Activated B cell treated with CpG ODN at 0.5 μM for 24 hours (primary cell): ENCODE measurements around the gene NSF. TPM values are rescaled to one million over a fixed set of nuclear protein-coding genes. Genes with fewer than 3 reads are reported as not detected.
"Not testable (repeated sequence)": the region's sequence is repeated elsewhere in the genome, so short reads cannot be mapped to it uniquely, and the experiment has no call there.

Experiments
- ATAC-seq: fragments of 200-7000 bp; cut with Tn5 transposase; one replicate; pipeline ENCODE4 v1.10.0; 2021; ENCODE audit warnings: low read depth, mild to moderate bottlenecking, moderate library complexity
- CTCF ChIA-PET: fragments of 350-600 bp; sonication (Branson Sonifier 250); formaldehyde crosslinking; loops from one replicate; lab custom pipeline; 2021; ENCODE audit warnings: antibody characterized with exemption; lab: Charles Lee
- POLR2A ChIA-PET: fragments of 350-600 bp; sonication (Branson Sonifier 250); formaldehyde crosslinking; loops from one replicate; lab custom pipeline; 2021; ENCODE audit warnings: antibody characterized with exemption; lab: Charles Lee
- DNase-seq: peaks from one replicate; pipeline ENCODE4 v3.0.0; 2022
- H3K27ac Mint-ChIP-seq: one replicate; pipeline ENCODE4 v1.8.0; 2020; ENCODE audit warnings: mixed read lengths
- H3K27me3 Mint-ChIP-seq: one replicate; pipeline ENCODE4 v1.8.0; 2021; ENCODE audit warnings: mixed read lengths
- H3K36me3 Mint-ChIP-seq: one replicate; pipeline ENCODE4 v1.8.0; 2021; ENCODE audit warnings: low read depth, mixed read lengths
- H3K4me1 Mint-ChIP-seq: one replicate; pipeline ENCODE4 v1.8.0; 2021; ENCODE audit warnings: mixed read lengths
- H3K4me3 Mint-ChIP-seq: one replicate; pipeline ENCODE4 v1.8.0; 2020; ENCODE audit warnings: mild to moderate bottlenecking, mixed read lengths
- H3K9me3 Mint-ChIP-seq: one replicate; pipeline ENCODE4 v1.8.0; 2020; ENCODE audit warnings: mixed read lengths
- intact Hi-C: fragments of 100-400 bp; cut with micrococcal nuclease; formaldehyde crosslinking; loops from one replicate; pipeline ENCODE4 v1.15.1; 2024
- total RNA-seq: library from RNA; stranded (reverse); gene quantifications from 2 replicates; pipeline ENCODE4 v1.2.3, GENCODE V29; 2022
- TF ChIP-seq, protein P1 (sequence below): fragments of 200-600 bp; IDR thresholded peaks from one replicate; pipeline ENCODE4 v1.8.0; 2022; ENCODE audit warnings: antibody characterized with exemption, mild to moderate bottlenecking

Gene NSF
- total RNA-seq, 1 donor from 2014 or later, result 117 TPM

DNA sequence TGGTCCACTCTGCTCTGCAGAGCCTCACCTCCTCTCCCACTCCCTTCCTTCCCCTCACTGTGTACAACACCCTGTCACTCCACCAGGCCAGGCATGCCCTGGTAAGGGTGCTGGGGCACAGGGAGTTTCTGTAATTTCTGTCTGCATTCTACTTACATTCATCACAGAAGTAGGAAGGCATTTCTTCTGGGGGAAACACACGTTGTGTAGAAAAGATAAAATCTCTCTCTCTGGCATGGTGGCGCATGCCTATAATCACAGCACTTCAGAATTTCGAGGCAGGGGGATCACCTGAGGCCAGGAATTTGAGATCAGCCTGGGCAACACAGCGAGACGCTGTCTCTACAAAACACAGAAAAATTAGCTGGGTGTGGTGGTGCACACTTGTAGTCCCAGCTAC, 201.1 kb downstream of the NSF start:
- Mint-ChIP-seq H3K4me1 (no peaks in the 10 kb centered on the region), H3K27me3 (peaks cover 37% of the 10 kb centered on the region), H3K9me3 (no peaks in the 10 kb centered on the region), H3K4me3 (no peak overlapping the region), H3K27ac (no peak overlapping the region), H3K36me3 (no peaks in the 10 kb centered on the region)
- ChIA-PET CTCF (no interaction called here), POLR2A (interaction anchor here (0.6 kb wide), 1 partner anchor 189 kb away, joined by 4 read pairs; no protein-coding TSS in a partner anchor)
- intact Hi-C loops, result no loop called here
- TF ChIP-seq, protein P1, sequence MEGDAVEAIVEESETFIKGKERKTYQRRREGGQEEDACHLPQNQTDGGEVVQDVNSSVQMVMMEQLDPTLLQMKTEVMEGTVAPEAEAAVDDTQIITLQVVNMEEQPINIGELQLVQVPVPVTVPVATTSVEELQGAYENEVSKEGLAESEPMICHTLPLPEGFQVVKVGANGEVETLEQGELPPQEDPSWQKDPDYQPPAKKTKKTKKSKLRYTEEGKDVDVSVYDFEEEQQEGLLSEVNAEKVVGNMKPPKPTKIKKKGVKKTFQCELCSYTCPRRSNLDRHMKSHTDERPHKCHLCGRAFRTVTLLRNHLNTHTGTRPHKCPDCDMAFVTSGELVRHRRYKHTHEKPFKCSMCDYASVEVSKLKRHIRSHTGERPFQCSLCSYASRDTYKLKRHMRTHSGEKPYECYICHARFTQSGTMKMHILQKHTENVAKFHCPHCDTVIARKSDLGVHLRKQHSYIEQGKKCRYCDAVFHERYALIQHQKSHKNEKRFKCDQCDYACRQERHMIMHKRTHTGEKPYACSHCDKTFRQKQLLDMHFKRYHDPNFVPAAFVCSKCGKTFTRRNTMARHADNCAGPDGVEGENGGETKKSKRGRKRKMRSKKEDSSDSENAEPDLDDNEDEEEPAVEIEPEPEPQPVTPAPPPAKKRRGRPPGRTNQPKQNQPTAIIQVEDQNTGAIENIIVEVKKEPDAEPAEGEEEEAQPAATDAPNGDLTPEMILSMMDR, result no peak
- no peak for ATAC-seq
- DNase-seq, result no peak

DNA sequence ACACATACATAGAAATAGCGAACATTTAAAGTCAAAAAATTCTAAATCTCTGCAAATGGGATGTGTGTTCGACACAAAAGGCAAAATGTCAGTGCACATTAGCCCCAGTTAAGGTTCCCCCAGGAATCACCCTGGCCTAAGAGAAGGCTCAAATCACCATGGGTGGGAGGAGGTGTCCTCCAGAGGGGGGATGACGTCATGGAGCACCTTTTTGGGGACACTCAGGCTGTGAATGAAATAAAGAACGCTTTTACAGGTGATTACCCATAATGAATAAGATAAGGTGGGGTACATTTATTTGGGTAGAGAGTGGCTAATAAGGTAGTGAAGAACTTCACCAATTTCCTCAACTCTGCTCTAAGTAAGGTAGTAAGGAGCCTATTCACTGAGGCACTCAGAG, 201.6 kb downstream of the NSF start:
- TF ChIP-seq, protein P1, result no peak
- Mint-ChIP-seq H3K27ac (no peak overlapping the region), H3K4me1 (no peaks in the 10 kb centered on the region), H3K36me3 (no peaks in the 10 kb centered on the region), H3K27me3 (peaks cover 38% of the 10 kb centered on the region), H3K4me3 (no peak overlapping the region), H3K9me3 (no peaks in the 10 kb centered on the region)
- POLR2A ChIA-PET, result no interaction called here
- CTCF ChIA-PET, result no interaction called here
- ATAC-seq (no peak), DNase-seq (no peak)
- intact Hi-C loops, result no loop called here

DNA sequence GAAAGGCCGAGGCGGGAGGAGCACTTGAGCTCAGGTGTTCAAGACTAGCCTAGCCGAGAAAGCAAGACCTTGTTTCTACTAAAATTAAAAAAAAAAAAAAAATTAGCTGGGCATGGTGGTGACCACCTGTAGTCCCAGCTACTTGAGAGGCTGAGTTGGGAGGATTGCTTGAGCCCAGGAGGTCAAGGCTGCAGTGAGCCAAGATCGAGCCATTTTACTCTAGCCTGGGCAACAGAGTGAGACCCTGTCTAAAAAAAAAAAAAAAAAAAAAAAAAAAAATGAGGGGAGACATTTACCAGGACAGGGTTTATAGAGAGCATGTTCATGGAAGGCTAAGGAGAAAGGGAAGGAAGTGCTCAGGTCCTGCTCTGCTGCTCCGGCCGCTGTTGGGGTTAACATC, 202.6 kb downstream of the NSF start:
- H3K36me3 Mint-ChIP-seq, H3K4me3 Mint-ChIP-seq, DNase-seq, H3K27ac Mint-ChIP-seq, H3K9me3 Mint-ChIP-seq, CTCF ChIA-PET, ATAC-seq, intact Hi-C loops, POLR2A ChIA-PET, H3K4me1 Mint-ChIP-seq: not testable (repeated sequence)
- peaks cover 39% of the 10 kb centered on the region for H3K27me3 Mint-ChIP-seq

DNA sequence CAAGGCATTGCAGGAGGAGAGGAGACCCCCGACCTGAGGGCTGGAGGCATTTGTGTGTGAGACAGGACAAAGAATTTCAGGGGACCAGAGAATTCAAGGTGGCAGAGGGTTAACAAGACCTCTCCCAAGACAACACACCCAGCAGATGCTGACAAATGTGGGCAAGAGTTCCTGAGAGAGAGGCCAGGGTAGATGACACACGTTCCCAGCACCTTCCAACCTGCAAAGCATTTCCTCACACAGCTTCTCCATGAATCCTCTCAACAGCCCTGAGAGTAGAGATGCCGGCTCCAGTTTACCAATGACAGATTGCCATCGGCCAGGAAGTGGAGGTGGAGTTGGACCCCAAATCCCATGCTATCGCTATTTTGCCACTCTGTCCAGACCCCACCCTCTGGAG, 203.1 kb downstream of the NSF start:
- TF ChIP-seq, protein P1, result no peak
- no peak for DNase-seq
- Mint-ChIP-seq H3K27ac (no peak overlapping the region), H3K27me3 (peaks cover 39% of the 10 kb centered on the region), H3K36me3 (no peaks in the 10 kb centered on the region), H3K9me3 (no peaks in the 10 kb centered on the region), H3K4me1 (no peaks in the 10 kb centered on the region), H3K4me3 (no peak overlapping the region)
- intact Hi-C loops, result no loop called here
- no peak for ATAC-seq
- ChIA-PET POLR2A (no interaction called here), CTCF (no interaction called here)

DNA sequence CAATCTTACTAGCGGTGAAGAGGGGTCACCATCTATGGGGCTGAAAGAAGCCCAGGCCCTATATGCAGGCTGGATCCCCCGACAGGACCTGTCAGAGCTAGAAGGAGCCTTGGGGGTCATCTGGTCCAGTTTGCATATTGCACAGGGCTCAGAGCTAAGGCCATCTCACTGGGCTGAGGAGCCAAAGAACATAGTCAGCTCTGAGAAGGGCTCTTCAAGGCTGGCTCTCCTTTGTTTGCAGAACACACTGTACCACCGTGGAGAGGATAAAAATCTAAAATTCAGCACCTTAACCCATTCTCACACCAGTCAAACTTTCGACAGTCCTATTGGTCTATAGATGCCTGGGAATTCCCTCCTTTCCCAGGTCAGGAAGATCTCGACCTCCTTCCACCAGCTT, 203.8 kb downstream of the NSF start:
- H3K27ac Mint-ChIP-seq, result no peak overlapping the region
- intact Hi-C loops, result no loop called here
- DNase-seq, result no peak
- TF ChIP-seq, protein P1, result no peak
- H3K27me3 Mint-ChIP-seq, result peaks cover 39% of the 10 kb centered on the region
- no peaks in the 10 kb centered on the region for H3K36me3 Mint-ChIP-seq
- H3K4me3 Mint-ChIP-seq, result no peak overlapping the region
- ATAC-seq, result no peak
- CTCF ChIA-PET, result no interaction called here
- POLR2A ChIA-PET, result no interaction called here
- H3K4me1 Mint-ChIP-seq, result no peaks in the 10 kb centered on the region
- H3K9me3 Mint-ChIP-seq, result no peaks in the 10 kb centered on the region

DNA sequence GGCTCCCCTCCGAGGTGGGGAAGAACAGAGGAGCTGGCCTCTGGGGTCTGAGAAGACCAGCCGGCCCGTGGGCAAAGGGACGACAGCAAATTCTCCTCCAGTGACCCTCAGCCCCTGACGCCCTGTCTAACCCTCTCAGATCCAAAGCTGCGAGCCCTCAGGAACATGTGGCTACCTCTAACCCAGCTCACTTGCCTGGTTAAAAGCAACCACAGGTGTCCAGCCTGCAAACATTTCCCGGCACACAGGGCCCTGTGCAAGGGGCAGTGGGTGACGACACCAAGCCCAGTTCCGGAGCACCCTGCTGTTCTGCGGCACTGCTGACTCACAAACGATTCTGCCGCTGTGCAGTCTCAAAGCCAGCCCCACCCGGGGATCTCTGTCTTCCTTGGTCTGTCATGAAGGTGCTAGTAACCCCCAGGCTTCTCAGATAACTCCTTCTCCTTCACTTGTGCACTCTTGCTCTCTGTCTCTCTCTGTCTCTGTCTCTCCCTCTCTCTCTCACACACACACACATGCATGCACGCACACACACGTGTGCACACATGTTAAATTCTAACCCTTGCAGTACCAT, 205.0 kb downstream of the NSF start:
- no peaks in the 10 kb centered on the region for H3K9me3 Mint-ChIP-seq
- ATAC-seq, result no peak
- POLR2A ChIA-PET, result no interaction called here
- no peak for DNase-seq
- no peaks in the 10 kb centered on the region for H3K36me3 Mint-ChIP-seq
- H3K4me1 Mint-ChIP-seq, result no peaks in the 10 kb centered on the region
- H3K4me3 Mint-ChIP-seq, result no peak overlapping the region
- peaks cover 37% of the 10 kb centered on the region for H3K27me3 Mint-ChIP-seq
- intact Hi-C loops, result no loop called here
- CTCF ChIA-PET, result no interaction called here
- H3K27ac Mint-ChIP-seq, result no peak overlapping the region
- TF ChIP-seq, protein P1, result no peak
